H1 (cell line): Measurements from ENCODE around the gene SF3B2. TPM values are rescaled to one million over a fixed set of nuclear protein-coding genes. Genes with fewer than 3 reads are reported as not detected.

ENCODE experiments used
- CTCF ChIA-PET: fragments of 300-600 bp; sonication (Branson Sonifier 250); formaldehyde crosslinking; loops from one replicate; lab custom pipeline; 2021; ENCODE audit not compliant: partially characterized antibody; lab: Charles Lee
- POLR2A ChIA-PET: fragments of 300-600 bp; sonication (Branson Sonifier 250); formaldehyde crosslinking; loops from one replicate; lab custom pipeline; 2021; ENCODE audit warnings: inconsistent platforms; ENCODE audit not compliant: partially characterized antibody; lab: Charles Lee
- DNase-seq, 2 experiments: peaks; one replicate each; pipeline versions ENCODE4 v3.0.0 to v3.0.0-alpha.2; 2010 to 2022; ENCODE audit warnings: low spot score in 2 of 2, low read depth in 1 of 2, mixed read lengths in 1 of 2
- FAIRE-seq: peaks from 2 replicates; lab custom pipeline; 2011; peaks lifted over from hg19 to GRCh38; lab: Jason Lieb, UNC
- H2AFZ ChIP-seq: 2 replicates; pipeline ENCODE4 v1.8.1; 2012; ENCODE audit warnings: low read length, inconsistent platforms
- H2AK5ac ChIP-seq: 2 replicates; pipeline ENCODE4 v1.6.1; 2013; ENCODE audit warnings: low read depth, low read length
- H2BK120ac ChIP-seq: replicated peaks from 2 replicates; pipeline ENCODE3; 2013; ENCODE audit warnings: low read depth, low read length, inconsistent platforms
- H2BK12ac ChIP-seq: 2 replicates; pipeline ENCODE4 v1.6.1; 2013; ENCODE audit warnings: low read depth, low read length
- H2BK15ac ChIP-seq: 2 replicates; pipeline ENCODE4 v1.6.1; 2013; ENCODE audit warnings: low read length
- H2BK20ac ChIP-seq: 2 replicates; pipeline ENCODE4 v1.6.1; 2013; ENCODE audit warnings: low read length
- H2BK5ac ChIP-seq: 2 replicates; pipeline ENCODE4 v1.6.1; 2013; ENCODE audit warnings: low read depth, low read length
- H3K14ac ChIP-seq: 2 replicates; pipeline ENCODE4 v1.6.1; 2013; ENCODE audit warnings: inconsistent platforms; ENCODE audit not compliant: insufficient read length
- H3K18ac ChIP-seq: 2 replicates; pipeline ENCODE4 v1.6.1; 2013; ENCODE audit warnings: low read length; ENCODE audit errors: extremely low read depth
- H3K23ac ChIP-seq: 2 replicates; pipeline ENCODE4 v1.6.1; 2013; ENCODE audit warnings: inconsistent platforms; ENCODE audit not compliant: insufficient read length
- H3K23me2 ChIP-seq: 2 replicates; pipeline ENCODE4 v1.6.1; 2013; ENCODE audit warnings: low read depth, low read length
- H3K27ac ChIP-seq: 2 replicates; pipeline ENCODE4 v1.6.1; 2011; ENCODE audit warnings: low read depth, low read length, inconsistent platforms
- H3K27me3 ChIP-seq, 4 experiments: replicated peaks in 1 of 4; 1 replicate in 1 of 4; 2 replicates in 3 of 4; pipeline versions ENCODE4 v1.6.1 to v1.8.1; 2011 to 2013; ENCODE audit warnings: low read length in 3 of 4, mild to moderate bottlenecking in 3 of 4, inconsistent platforms in 2 of 4, mixed read lengths in 2 of 4, moderate library complexity in 1 of 4; ENCODE audit not compliant: control insufficient read depth in 3 of 4, insufficient read depth in 3 of 4; ENCODE audit errors: extremely low read depth in 1 of 4
- H3K36me3 ChIP-seq, 4 experiments: 2 replicates each; pipeline versions ENCODE4 v1.6.1 to v1.8.1; 2011 to 2013; ENCODE audit warnings: mild to moderate bottlenecking in 4 of 4, low read length in 3 of 4, moderate library complexity in 2 of 4, control low read depth in 1 of 4, inconsistent platforms in 1 of 4; ENCODE audit not compliant: insufficient read depth in 4 of 4, control insufficient read depth in 2 of 4
- H3K4ac ChIP-seq: replicated peaks from 2 replicates; pipeline ENCODE3; 2013; ENCODE audit warnings: low read length, low read depth, mixed read lengths, inconsistent platforms; ENCODE audit not compliant: insufficient read length
- H3K4me1 ChIP-seq, 4 experiments: replicated peaks in 1 of 4; 1 replicate in 1 of 4; 2 replicates in 3 of 4; pipeline versions ENCODE4 v1.6.1 to v1.8.1; 2011 to 2013; ENCODE audit warnings: low read length in 3 of 4, inconsistent platforms in 2 of 4, mixed read lengths in 1 of 4; ENCODE audit not compliant: insufficient read depth in 4 of 4, control insufficient read depth in 3 of 4
- H3K4me2 ChIP-seq, 2 experiments: 2 replicates each; pipeline versions ENCODE4 v1.6.1 to v1.8.1; 2011 to 2013; ENCODE audit warnings: low read depth in 2 of 2, low read length in 2 of 2, control low read depth in 1 of 2, inconsistent platforms in 1 of 2, mild to moderate bottlenecking in 1 of 2; ENCODE audit not compliant: insufficient read depth in 1 of 2
- H3K4me3 ChIP-seq, 4 experiments: fragments of 200-600, 300-600 bp in 1 of 4; sonication (generic), shearing (Covaris generic), sonication (Bioruptor Twin) in 1 of 4; 2 replicates each; pipeline versions ENCODE4 v1.5.1 to v1.8.1; 2011 to 2016; ENCODE audit warnings: low read length in 4 of 4, low read depth in 3 of 4, control low read depth in 2 of 4, inconsistent platforms in 2 of 4, mild to moderate bottlenecking in 2 of 4, mixed read lengths in 1 of 4, moderate library complexity in 1 of 4; ENCODE audit not compliant: insufficient read depth in 2 of 4; ENCODE audit errors: extremely low read depth in 1 of 4
- H3K56ac ChIP-seq: replicated peaks from 2 replicates; pipeline ENCODE3; 2013; ENCODE audit warnings: low read depth, mild to moderate bottlenecking, mixed read lengths, low read length, inconsistent platforms; ENCODE audit not compliant: insufficient read length
- H3K79me1 ChIP-seq: 2 replicates; pipeline ENCODE4 v1.6.1; 2013; ENCODE audit warnings: low read depth, low read length, control low read depth
- H3K79me2 ChIP-seq, 2 experiments: 2 replicates each; pipeline versions ENCODE4 v1.6.1 to v1.8.1; 2012 to 2013; ENCODE audit warnings: low read length in 2 of 2, mild to moderate bottlenecking in 2 of 2, inconsistent platforms in 1 of 2; ENCODE audit not compliant: insufficient read depth in 2 of 2, control insufficient read depth in 1 of 2
- H3K9ac ChIP-seq, 4 experiments: replicated peaks in 1 of 4; 1 replicate in 1 of 4; 2 replicates in 3 of 4; pipeline versions ENCODE4 v1.6.1 to v1.8.1; 2011 to 2013; ENCODE audit warnings: low read depth in 3 of 4, low read length in 3 of 4, control low read depth in 2 of 4, mild to moderate bottlenecking in 2 of 4, moderate library complexity in 2 of 4, inconsistent platforms in 1 of 4; ENCODE audit errors: extremely low read depth in 1 of 4
- H3K9me3 ChIP-seq, 2 experiments: 2 replicates each; pipeline versions ENCODE4 v1.6.1 to v1.8.1; 2012 to 2013; ENCODE audit warnings: mild to moderate bottlenecking in 2 of 2, moderate library complexity in 2 of 2, control low read depth in 1 of 2, inconsistent platforms in 1 of 2, low read depth in 1 of 2, low read length in 1 of 2, mixed read lengths in 1 of 2; ENCODE audit not compliant: insufficient read depth in 2 of 2
- H4K20me1 ChIP-seq, 2 experiments: replicated peaks in 1 of 2; 2 replicates each; pipeline versions ENCODE3 to v1.8.1; 2011 to 2013; ENCODE audit warnings: inconsistent platforms in 2 of 2, low read length in 2 of 2, mild to moderate bottlenecking in 1 of 2; ENCODE audit not compliant: insufficient read depth in 2 of 2, control insufficient read depth in 1 of 2
- H4K5ac ChIP-seq: 2 replicates; pipeline ENCODE4 v1.6.1; 2013; ENCODE audit warnings: low read length, low read depth, mixed read lengths, inconsistent platforms; ENCODE audit not compliant: insufficient read length
- H4K8ac ChIP-seq: 2 replicates; pipeline ENCODE4 v1.8.0; 2013; ENCODE audit warnings: mild to moderate bottlenecking, moderate library complexity, low read length, inconsistent platforms; ENCODE audit not compliant: insufficient read depth; ENCODE audit errors: extremely low read depth
- H4K91ac ChIP-seq: replicated peaks from 2 replicates; pipeline ENCODE3; 2013; ENCODE audit warnings: low read length, mixed read lengths, inconsistent platforms; ENCODE audit not compliant: insufficient read length
- WGBS, 2 experiments: shearing (Covaris generic) in 1 of 2; methylation state at CpG; one replicate each; pipeline versions ENCODE4 v1.1.6 to v1.1.7; 2013 to 2015; ENCODE audit warnings: low lambda C conversion rate in 2 of 2, mixed read lengths in 2 of 2, inconsistent platforms in 1 of 2, low coverage in 1 of 2, missing lambda C conversion rate in 1 of 2; ENCODE audit not compliant: insufficient replicate concordance in 2 of 2, insufficient coverage in 1 of 2, insufficient read length in 1 of 2; ENCODE audit errors: extremely low coverage in 1 of 2, missing lambda C conversion rate in 1 of 2; 5-methylcytosine and 5-hydroxymethylcytosine counted together
- polyA plus RNA-seq, 7 experiments: library from polyadenylated mRNA; depleted of rRNA in 3 of 7; stranded (reverse) in 5 of 7; unstranded in 2 of 7; fragments of >200 nt in 5 of 7; fragments of 200-250 nt in 2 of 7; gene quantifications; 1 replicate in 5 of 7; 2 replicates in 1 of 7; 4 replicates in 1 of 7; pipeline versions ENCODE4 v1.2.1 to v1.2.3, GENCODE V29; 2011 to 2013; ENCODE audit warnings: missing spikeins in 2 of 7, mixed read lengths in 2 of 7
- total RNA-seq: library from RNA; stranded (reverse); fragmentation: NEBNext Ultra II Directional; extraction: Animal tissue kit (Norgen Biotek cat#: 25700); gene quantifications from 2 replicates; pipeline ENCODE4 v1.2.1, GENCODE V29; 2021

SF3B2 gene
- total and polyA plus RNA-seq, 2 of the 8 experiments (the other 6 are each of a cell fraction or from before 2014, with no cell fraction given) = 182 to 237 TPM

- ChIA-PET CTCF (interaction anchor here (0.7 to 2.3 kb wide), 9 partner anchors 8 to 47 kb away, joined by 3 to 8 read pairs (median 5); no protein-coding TSS in a partner anchor), POLR2A (interaction anchor here (1.5 kb wide), 1 partner anchor 63 kb away, joined by 4 read pairs; no protein-coding TSS in a partner anchor)
- Histone ChIP-seq H3K4me2 (no peak overlapping the region), H2AK5ac (no peak overlapping the region), H4K91ac (no peak overlapping the region), H3K56ac (no peak overlapping the region), H3K4me1 (peaks cover 4 to 22% (median 11%) of the 10 kb centered on the region in 4 experiments), H3K36me3 (no peaks in the 10 kb centered on the region), H4K8ac (no peak overlapping the region), H3K27me3 (no peaks in the 10 kb centered on the region; a peak in 1 of 7 replicates), H2BK12ac (no peak overlapping the region), H4K5ac (no peak overlapping the region), H2BK15ac (no peak overlapping the region), H3K79me2 (no peaks in the 10 kb centered on the region), H3K79me1 (no peaks in the 10 kb centered on the region), H2BK20ac (no peak overlapping the region), H3K4ac (no peak overlapping the region), H2AFZ (no peak overlapping the region), H3K23me2 (no peaks in the 10 kb centered on the region), H3K14ac (no peak overlapping the region), H3K18ac (no peak overlapping the region), H3K9ac (no peak overlapping the region), H3K4me3 (no peak overlapping the region), H2BK120ac (no peak overlapping the region), H3K27ac (no peak overlapping the region), H3K9me3 (no peaks in the 10 kb centered on the region), H4K20me1 (peaks cover 0 to 3% of the 10 kb centered on the region in 2 experiments), H2BK5ac (no peak overlapping the region), H3K23ac (no peak overlapping the region)
- DNase-seq (no peak), FAIRE-seq (no peak)
- WGBS, 2 experiments = 71% methylated on average over 7 of the region's 7 CpGs; no CpG with 5 or more reads in 1 of the 2 experiments
Measured at GRCh38 chr11:66116576-66117361, 64.6 kb downstream of the SF3B2 start.
